ENCODE data around the gene GPR132.

GRCh38 chr14:105094193-105094907, 29.1 kb upstream of the GPR132 start:
- no peak for TF ChIP-seq POLR2A (IDR thresholded peaks at IDR 0.05; ENCODE audit: low read length)
- TF ChIP-seq GATA1 (IDR thresholded peaks at IDR 0.05; ENCODE audit: low read depth, low read length): no peak

Measured in erythroblast (primary cell).